HG03066 (cell line): ENCODE data around the gene CCDC33.

Experiments
- ATAC-seq: cut with Tn5 transposase; IDR thresholded peaks from one replicate; pipeline ENCODE4 v1.9.1; 2021; ENCODE audit warnings: low read depth; ENCODE audit not compliant: unreplicated experiment

Gene CCDC33

GRCh38 chr15:74208496-74208895, 27.6 kb upstream of the CCDC33 start:
- ATAC-seq: no peak

- ATAC-seq: no peak
These were observed 27.1 kb upstream of the CCDC33 start for GRCh38 chr15:74208901-74209559.

- ATAC-seq: no peak
These were observed 26.6 kb upstream of the CCDC33 start for GRCh38 chr15:74209560-74209958.

DNA sequence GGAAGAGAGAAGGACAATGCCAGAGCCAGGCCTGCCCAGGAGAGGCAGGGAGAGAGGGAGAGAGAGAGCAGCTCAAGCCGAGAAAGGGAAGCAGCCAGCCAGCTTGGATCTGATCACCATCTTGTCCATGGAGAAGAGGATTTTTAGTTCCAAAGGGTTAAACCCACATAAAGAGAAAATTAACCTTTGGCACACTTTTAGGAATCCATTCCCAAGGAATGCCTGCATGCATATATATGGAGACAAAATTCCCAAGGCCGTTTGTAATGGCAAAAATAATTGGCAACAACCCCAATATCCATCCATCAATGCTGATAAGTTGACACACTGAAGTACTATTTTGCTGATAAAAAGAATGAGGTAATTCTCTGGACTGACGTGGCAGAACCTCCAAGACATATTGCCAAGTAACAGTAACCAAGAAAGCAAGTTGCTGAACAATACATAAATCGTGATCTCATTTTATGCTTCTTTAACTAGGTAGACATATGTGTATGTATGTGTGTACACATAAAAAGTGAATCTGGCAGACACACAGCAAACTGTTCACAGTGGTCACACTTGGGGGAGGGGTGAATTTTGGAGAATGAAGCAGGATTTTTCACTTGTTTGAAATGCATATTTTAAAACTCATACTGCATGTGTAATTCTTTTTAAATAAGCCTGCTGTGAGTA, 26.0 kb upstream of the CCDC33 start:
- ATAC-seq: no peak

GRCh38 chr15:74210729-74211128, 25.4 kb upstream of the CCDC33 start:
- no peak for ATAC-seq

DNA sequence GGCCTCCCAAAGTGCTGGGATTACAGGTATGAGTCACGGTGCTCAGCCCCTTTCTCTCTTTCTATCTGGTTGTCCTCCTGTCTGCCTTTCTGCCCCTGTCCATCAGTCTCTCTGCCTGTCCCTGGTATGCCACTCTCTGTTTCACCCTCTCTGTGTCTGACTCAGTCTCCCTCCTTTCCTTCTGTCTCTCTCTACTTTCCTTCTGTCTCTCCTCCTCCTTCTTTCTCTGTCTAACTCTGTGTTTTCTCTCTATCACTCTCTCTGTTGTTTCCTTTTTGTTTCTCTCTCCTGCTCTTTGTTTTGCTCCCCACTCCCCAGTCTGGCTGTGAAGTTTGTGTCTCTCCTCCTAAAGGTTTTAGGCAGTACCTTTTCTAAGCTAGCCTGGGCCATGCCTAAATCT, 24.5 kb upstream of the CCDC33 start:
- no peak for ATAC-seq

- no peak for ATAC-seq
These were observed 23.6 kb upstream of the CCDC33 start for GRCh38 chr15:74212494-74212893.

GRCh38 chr15:74213858-74214284, 22.3 kb upstream of the CCDC33 start:
- ATAC-seq: no peak

- ATAC-seq: no peak
These were observed 21.7 kb upstream of the CCDC33 start for GRCh38 chr15:74214324-74215021.

GRCh38 chr15:74215958-74216357, 20.2 kb upstream of the CCDC33 start:
- no peak for ATAC-seq

DNA sequence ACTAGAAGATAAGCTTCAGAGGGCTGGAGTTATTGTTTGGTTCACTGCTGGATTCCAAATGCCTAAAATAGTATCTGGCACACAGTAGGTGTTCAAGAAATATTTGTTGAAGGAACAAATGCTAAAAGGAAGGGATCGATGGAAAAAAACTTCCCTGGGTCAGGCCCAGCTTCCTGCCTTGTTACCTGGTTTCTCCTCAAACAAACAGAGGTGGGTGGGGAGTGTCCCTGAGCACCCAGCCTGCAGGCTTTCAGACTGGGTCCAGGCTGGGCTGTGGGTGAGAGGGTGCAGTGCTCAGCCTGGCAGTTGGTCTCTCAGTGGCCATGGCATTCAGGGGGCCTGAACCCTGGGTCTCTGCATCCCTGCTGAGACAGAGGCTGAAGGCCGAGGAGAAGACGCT, 19.2 kb upstream of the CCDC33 start:
- no peak for ATAC-seq

- ATAC-seq: no peak
These were observed 17.9 kb upstream of the CCDC33 start for GRCh38 chr15:74217907-74218885.

DNA sequence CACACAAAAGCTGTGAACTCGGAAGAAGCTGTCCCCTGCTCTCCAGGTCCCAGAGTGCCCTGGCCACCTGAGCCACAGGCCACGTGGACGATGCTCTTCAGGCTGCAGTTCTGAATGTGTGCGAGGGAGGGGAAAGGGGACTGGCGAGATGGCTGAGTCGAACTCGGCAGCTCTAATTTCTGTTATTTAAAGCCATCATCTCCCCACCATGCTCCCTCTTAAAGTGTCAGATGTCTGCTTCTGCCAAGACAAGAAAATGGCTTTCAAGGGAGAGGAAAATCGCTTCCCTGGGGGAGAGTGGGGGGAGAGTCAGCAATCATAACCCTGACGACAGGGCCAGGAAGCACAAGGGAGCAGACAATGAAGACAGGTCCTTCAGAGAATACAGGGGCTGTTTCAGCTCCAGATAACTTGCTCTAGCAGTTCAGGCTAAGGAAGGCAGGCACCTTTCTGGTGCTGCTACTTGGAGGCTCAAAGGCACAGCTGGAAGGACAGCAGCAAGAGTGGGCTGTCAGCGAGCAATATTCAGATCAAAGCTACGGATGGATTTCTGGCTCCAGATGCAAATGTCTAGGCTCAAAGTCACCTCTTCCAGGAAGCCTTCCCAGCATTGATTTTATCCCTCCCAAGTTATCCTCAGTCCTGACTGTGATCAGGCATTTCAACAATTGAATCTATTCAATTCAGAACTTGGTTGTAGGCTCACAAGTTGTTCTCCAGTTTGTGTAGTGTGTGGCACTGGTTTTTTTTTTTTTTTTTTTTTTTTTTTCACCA, 15.5 kb upstream of the CCDC33 start:
- ATAC-seq: no peak

GRCh38 chr15:74221399-74222239, 14.5 kb upstream of the CCDC33 start:
- ATAC-seq: no peak

- no peak for ATAC-seq
These were observed 13.6 kb upstream of the CCDC33 start for GRCh38 chr15:74222240-74223119.

- no peak for ATAC-seq
These were observed 10.2 kb upstream of the CCDC33 start for GRCh38 chr15:74225928-74226327.

DNA sequence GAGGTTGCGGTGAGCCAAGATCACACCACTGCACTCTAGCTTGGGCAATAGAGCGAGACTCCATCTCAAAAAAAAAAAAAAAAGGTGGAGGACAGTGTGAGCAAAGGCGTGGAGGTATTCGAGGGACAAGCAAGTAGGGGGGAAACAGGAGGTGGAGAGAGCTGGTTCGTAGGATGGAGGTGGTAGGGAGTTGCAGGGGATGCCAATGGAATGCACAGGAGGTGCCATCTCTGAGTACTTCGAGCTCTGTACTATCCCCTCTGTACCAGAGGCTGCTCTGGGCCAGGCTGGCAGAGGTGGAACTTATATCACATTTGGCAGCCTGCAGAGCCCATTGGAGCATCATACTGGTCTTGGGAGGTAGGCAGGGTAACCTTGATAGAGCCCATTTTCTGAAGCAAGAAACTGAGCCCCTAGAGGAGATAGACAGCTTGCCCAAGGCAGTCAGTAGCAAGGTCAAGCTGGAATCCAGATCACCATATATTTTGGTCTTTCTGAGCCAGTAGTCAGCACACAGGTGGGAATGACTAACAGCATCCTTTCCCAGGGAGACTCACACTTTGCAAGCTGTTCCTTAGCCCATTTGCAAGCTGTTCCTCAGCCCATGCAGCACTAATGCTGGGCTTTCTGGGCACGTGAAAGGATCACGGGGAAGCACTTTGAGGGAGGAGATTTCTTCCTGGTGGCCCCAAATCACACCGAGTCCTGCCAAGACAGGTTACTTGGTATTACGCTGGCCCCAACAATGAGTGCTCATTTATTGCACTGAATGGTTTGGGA, 9.2 kb upstream of the CCDC33 start:
- ATAC-seq: no peak
